Type B pancreatic cell (in vitro differentiated cells): ENCODE data around the gene LRMDA. TPM values are rescaled to one million over a fixed set of nuclear protein-coding genes. Genes with fewer than 3 reads are reported as not detected.

Experiments used
- DNase-seq: peaks from one replicate; pipeline ENCODE4 v3.0.0; 2021; ENCODE audit warnings: mixed read lengths; ENCODE audit not compliant: unreplicated experiment; ENCODE audit errors: extremely low spot score
- H3K27ac Mint-ChIP-seq: 2 replicates; pipeline ENCODE4 v1.8.0; 2021; ENCODE audit warnings: mild to moderate bottlenecking, mixed read lengths
- H3K27me3 Mint-ChIP-seq: 2 replicates; pipeline ENCODE4 v1.8.0; 2021; ENCODE audit warnings: mixed read lengths
- H3K36me3 Mint-ChIP-seq: 2 replicates; pipeline ENCODE4 v1.8.0; 2021; ENCODE audit warnings: mixed read lengths
- H3K4me1 Mint-ChIP-seq: one replicate; pipeline ENCODE4 v1.8.0; 2021; ENCODE audit warnings: mixed read lengths; ENCODE audit not compliant: unreplicated experiment
- H3K4me3 Mint-ChIP-seq: 2 replicates; pipeline ENCODE4 v1.8.0; 2021; ENCODE audit warnings: mild to moderate bottlenecking, mixed read lengths
- H3K9me3 Mint-ChIP-seq: 2 replicates; pipeline ENCODE4 v1.8.0; 2021; ENCODE audit warnings: mixed read lengths
- total RNA-seq: library from RNA; stranded (reverse); gene quantifications from 2 replicates; pipeline ENCODE4 v1.2.1, GENCODE V29; 2021; ENCODE audit warnings: low replicate concordance
- TF ChIP-seq, protein P1 (sequence below): fragments of 200-600 bp; sonication (generic); conservative IDR thresholded peaks from 2 replicates; pipeline ENCODE4 v1.5.0; 2021; ENCODE audit warnings: antibody characterized with exemption, mild to moderate bottlenecking

The LRMDA gene
- total RNA-seq, 1 donor from 2014 or later = 2.0 TPM

- Mint-ChIP-seq H3K36me3 (no peaks in the 10 kb centered on the region), H3K4me1 (peaks cover 14% of the 10 kb centered on the region), H3K9me3 (peaks cover 10% of the 10 kb centered on the region), H3K27ac (no peak overlapping the region), H3K4me3 (no peak overlapping the region), H3K27me3 (peaks cover 40% of the 10 kb centered on the region)
- TF ChIP-seq, protein P1, sequence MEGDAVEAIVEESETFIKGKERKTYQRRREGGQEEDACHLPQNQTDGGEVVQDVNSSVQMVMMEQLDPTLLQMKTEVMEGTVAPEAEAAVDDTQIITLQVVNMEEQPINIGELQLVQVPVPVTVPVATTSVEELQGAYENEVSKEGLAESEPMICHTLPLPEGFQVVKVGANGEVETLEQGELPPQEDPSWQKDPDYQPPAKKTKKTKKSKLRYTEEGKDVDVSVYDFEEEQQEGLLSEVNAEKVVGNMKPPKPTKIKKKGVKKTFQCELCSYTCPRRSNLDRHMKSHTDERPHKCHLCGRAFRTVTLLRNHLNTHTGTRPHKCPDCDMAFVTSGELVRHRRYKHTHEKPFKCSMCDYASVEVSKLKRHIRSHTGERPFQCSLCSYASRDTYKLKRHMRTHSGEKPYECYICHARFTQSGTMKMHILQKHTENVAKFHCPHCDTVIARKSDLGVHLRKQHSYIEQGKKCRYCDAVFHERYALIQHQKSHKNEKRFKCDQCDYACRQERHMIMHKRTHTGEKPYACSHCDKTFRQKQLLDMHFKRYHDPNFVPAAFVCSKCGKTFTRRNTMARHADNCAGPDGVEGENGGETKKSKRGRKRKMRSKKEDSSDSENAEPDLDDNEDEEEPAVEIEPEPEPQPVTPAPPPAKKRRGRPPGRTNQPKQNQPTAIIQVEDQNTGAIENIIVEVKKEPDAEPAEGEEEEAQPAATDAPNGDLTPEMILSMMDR = no peak
- no peak for DNase-seq
Observed at GRCh38 chr10:75527542-75527941, 96.1 kb downstream of the LRMDA start.

DNA sequence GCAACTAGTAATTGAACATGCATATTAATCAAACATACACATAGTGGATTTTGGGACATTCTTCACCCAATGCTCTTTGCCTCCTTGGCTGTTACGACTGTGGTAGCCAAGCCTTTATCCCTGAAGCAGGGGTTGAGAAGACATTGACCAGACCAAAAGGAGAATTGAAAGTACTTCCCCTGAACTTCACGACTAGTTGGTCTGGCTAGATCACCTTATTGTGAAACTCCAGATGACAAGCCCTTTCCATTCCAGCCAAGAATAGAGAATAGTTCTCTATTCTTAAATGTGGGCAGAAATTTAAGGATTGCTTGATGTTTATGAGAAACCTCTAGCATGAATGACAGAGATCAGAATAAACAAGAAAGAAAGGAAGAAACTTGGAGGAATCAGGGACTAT, 97.0 kb downstream of the LRMDA start:
- Mint-ChIP-seq H3K27me3 (peaks cover 42% of the 10 kb centered on the region), H3K9me3 (peaks cover 10% of the 10 kb centered on the region), H3K4me1 (peaks cover 14% of the 10 kb centered on the region), H3K4me3 (no peak overlapping the region), H3K36me3 (no peaks in the 10 kb centered on the region), H3K27ac (no peak overlapping the region)
- no peak for DNase-seq
- TF ChIP-seq, protein P1 = no peak

DNA sequence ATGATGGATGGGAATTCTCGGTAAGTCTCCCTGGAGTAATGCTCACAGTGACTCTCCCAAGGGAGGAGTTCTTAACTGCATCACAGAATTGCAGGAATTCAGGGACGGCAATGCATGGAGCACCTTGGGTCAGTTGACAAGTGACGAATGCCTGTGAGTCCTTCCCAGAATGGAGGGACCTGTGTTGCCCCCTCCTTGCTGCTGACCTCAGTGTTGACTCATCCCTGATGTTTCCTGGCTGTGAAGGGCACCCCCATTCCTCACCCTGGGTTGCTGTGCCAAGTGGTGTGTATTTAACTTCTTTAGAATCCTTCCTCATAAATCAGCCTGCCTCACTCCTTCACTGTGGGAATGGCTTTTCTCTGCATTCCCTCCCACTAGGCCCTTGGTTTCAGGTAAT, 98.9 kb downstream of the LRMDA start:
- peaks cover 10% of the 10 kb centered on the region for H3K9me3 Mint-ChIP-seq
- H3K27ac Mint-ChIP-seq = no peak overlapping the region

DNA sequence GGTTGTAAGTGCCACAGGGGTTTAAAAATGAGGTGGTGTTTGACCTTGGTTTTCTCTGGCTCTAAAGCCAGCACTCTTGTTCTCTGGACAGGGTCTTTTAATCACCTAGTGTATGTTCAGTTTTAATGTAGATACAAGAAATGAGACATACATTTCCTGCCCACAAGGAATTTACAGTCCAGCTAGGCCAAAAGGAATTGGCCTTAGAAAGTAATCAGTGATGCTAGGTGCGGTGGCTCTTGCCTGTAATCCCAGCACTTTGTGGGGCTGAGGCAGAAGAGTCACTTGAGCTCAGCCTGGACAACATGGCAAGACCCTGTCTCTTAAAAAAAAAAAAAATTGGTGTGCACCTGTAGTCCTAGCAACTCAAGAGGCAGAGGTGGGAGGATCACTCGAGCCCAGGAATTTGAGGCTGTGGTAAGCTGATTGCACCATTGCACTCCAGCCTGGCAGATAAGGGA, 100.2 kb downstream of the LRMDA start:
- TF ChIP-seq, protein P1 = no peak
- Mint-ChIP-seq H3K27me3 (peaks cover 58% of the 10 kb centered on the region), H3K9me3 (peaks cover 10% of the 10 kb centered on the region), H3K27ac (no peak overlapping the region), H3K36me3 (peaks cover 6% of the 10 kb centered on the region), H3K4me1 (peaks cover 14% of the 10 kb centered on the region), H3K4me3 (no peak overlapping the region)
- no peak for DNase-seq

More for the DNA sequence above, 98.9 kb downstream of the LRMDA start:
- DNase-seq = no peak
- TF ChIP-seq, protein P1 = no peak
- Mint-ChIP-seq H3K27me3 (peaks cover 48% of the 10 kb centered on the region), H3K36me3 (no peaks in the 10 kb centered on the region), H3K4me1 (peaks cover 14% of the 10 kb centered on the region), H3K4me3 (no peak overlapping the region)

DNA sequence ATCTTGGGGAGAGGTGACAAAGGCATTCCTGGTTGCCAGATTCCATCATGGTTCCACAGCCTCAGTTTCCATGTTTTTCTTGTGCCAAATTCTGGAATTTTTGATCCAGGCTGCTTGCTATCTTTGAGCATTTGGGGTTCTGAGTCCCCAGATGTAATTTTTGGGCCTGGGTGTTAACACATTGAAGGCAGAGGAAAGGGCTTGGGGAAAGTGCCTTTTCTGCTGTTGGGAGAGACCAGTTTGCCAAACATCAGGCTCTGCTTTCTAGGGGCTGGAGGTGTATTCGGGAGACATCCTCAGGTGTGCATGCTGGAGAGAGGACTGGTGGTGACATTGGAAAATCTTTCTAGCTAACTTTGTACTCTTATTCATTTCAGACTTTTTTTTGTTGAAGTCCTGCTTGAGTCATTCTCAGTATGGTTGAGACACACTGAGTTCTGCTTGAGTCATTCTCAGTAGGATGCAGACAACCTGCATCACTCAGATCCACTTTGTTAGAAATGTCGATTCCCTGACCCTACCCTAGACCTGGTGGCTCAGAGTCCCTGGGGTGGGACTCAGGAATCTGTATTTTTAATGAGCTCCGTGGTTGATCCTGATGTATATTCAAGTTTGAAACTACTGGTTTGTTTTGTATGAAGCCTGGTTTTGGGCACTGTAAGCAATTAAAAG, 101.0 kb downstream of the LRMDA start:
- no peak overlapping the region for H3K4me3 Mint-ChIP-seq
- peaks cover 64% of the 10 kb centered on the region for H3K27me3 Mint-ChIP-seq
- H3K4me1 Mint-ChIP-seq = peaks cover 14% of the 10 kb centered on the region
- TF ChIP-seq, protein P1 = no peak
- no peak overlapping the region for H3K27ac Mint-ChIP-seq
- no peak for DNase-seq
- H3K36me3 Mint-ChIP-seq = peaks cover 6% of the 10 kb centered on the region
- peaks cover 10% of the 10 kb centered on the region for H3K9me3 Mint-ChIP-seq
